GM19193 (cell line): ENCODE results near the gene PPP2R3B.

Source experiments
- POLR2A ChIP-seq: IDR thresholded peaks from 4 replicates; pipeline ENCODE4 v1.6.1; 2011; ENCODE audit not compliant: insufficient read depth, insufficient read length; ENCODE audit errors: extremely low read depth

PPP2R3B gene

DNA sequence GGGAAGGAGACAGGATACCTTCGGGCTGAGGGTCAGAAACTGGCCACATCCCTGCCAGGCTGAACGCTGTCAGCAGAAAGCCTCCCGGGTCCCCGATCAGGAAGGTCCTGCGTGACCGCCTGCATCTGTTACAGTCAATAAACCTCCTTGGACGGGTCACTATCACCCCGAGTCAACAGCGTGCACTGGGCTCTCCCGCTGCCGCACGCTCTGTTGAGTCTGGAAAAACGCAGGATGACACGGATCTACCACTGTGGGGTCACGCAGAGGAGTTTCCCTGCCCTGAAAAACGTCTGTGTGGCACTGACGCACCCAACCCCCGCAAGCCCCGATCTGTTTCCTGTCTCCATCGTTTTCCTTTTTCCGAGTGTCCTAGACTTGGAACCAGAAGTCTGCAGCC is 12.1 kb downstream of the PPP2R3B start:
- TF ChIP-seq POLR2A: no peak

GRCh38 chrX:373641-374471 is 12.9 kb downstream of the PPP2R3B start:
- no peak for TF ChIP-seq POLR2A

DNA sequence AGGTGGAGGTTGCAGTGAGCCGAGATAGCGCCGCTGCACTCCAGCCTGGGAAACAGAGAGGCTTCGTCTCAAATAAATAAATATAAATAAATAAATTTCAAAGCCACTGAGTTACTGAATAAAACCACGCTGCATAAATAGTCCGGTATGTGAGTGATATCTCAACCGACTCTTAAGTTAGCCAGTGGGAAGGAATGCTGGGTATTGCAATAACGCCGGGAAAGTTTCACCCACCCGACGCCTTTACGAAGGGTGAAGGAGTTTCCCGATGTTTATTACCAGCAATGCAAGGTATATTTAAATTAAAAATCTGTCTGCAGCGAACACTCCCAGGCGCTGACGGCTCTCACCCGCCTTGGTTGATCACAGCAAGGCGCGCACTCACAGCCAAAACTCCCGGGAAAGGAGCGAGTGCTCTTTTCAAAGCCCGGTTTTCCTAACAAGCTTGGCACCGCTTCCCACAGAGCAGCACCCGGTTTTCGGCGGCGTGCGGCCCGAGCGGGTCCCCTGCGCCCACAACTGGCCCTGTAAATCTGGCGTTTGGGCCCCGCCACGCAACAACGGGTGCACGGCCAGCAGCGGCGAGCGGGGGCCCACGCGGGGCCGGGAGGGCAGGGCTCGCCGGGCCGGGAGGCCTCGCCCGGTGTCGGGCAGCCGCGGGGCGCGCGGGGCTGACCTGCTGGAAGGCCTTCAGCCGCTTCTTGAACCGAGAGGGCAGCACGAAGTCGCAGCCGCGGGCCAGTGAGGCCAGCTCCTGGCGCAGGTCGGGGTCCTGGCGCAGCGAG is 13.7 kb downstream of the PPP2R3B start:
- TF ChIP-seq POLR2A: no peak

- no peak for TF ChIP-seq POLR2A
These were observed 14.8 kb downstream of the PPP2R3B start for GRCh38 chrX:371907-372306.

DNA sequence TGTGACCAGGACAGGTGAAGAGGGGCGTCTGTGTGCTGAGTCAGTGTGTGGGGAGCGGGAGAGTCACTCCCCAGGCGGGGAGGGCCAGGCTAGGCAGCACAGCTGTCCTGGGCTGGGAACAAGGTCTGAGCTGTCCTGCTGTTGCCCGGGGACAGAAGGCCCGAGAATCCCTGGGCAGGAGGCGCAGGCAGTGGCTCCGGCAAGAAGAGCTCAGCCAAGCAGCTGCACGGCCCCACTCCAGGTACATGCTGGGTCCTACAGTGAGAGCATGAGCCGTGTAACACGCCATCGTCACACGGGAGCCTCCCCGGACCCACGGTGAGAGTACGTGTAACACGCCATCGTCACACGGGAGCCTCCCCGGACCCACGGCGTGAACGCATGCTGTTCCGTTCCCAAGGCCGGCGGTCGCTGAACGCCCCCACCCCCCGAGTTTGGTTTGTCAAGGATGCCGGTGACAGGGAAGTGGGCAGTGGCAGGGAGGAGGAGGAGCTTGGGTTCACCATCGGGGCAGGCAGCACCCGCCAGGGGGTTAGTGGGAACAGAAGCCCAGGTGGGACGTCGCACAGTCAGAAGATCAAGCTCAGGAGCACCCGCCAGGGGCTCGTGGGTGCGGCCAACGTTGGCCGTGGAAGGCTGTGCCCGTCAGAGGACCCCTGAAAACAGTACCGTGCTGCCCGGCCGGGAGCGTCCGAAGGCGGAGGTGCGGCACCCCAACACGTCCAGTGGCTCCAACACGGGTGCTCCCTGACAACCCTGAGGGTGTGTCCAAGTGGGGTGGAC is 15.6 kb downstream of the PPP2R3B start:
- no peak for TF ChIP-seq POLR2A

GRCh38 chrX:370244-370962 is 16.3 kb downstream of the PPP2R3B start:
- no peak for TF ChIP-seq POLR2A

DNA sequence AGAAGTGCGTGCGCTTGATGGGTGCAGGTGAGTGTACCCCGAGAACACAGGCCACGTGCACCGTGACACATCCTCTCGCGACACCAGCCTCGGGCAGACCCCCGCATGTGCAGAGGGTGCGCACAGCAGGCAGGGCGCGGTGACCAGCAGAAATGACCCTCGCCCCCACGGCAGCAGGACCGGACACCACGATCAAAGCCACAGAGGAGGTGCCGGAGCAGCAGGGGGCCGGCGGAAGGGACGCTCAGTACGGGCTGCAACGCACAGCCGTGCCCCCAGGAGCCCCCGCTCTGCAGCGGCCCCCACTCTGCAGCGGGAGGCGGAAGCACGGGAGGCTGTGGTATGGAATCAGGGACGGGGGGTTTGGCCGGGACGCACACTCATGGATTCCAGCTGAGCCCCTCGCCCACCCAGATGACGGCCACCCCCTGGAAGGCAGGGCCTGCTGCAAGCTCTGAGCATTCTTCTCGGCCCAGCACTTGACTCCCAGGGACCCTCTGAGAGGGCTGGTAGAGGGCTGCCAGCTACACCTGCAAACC is 17.1 kb downstream of the PPP2R3B start:
- no peak for TF ChIP-seq POLR2A

GRCh38 chrX:368811-369562 is 17.7 kb downstream of the PPP2R3B start:
- TF ChIP-seq POLR2A: no peak

GRCh38 chrX:367866-368265 is 18.8 kb downstream of the PPP2R3B start:
- no peak for TF ChIP-seq POLR2A

DNA sequence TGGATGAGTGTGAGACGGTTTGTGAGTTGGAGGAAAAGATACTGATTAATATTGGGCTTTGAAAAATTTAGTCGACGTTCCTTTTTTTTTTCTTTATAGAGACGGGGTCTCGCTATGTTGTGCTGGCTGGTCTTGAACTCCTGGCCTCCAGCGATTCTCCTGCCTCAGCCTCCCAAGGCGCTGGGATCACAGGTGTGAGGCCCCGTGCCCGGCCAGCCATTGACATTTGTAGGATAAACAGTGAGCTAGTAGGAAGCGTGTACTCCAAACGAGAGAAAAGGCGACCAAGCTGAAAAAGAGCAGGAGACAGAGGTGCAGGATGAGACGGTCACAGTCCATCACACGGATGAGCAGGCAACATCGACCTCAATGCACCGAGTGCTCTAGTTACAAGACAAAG is 19.4 kb downstream of the PPP2R3B start:
- no peak for TF ChIP-seq POLR2A

DNA sequence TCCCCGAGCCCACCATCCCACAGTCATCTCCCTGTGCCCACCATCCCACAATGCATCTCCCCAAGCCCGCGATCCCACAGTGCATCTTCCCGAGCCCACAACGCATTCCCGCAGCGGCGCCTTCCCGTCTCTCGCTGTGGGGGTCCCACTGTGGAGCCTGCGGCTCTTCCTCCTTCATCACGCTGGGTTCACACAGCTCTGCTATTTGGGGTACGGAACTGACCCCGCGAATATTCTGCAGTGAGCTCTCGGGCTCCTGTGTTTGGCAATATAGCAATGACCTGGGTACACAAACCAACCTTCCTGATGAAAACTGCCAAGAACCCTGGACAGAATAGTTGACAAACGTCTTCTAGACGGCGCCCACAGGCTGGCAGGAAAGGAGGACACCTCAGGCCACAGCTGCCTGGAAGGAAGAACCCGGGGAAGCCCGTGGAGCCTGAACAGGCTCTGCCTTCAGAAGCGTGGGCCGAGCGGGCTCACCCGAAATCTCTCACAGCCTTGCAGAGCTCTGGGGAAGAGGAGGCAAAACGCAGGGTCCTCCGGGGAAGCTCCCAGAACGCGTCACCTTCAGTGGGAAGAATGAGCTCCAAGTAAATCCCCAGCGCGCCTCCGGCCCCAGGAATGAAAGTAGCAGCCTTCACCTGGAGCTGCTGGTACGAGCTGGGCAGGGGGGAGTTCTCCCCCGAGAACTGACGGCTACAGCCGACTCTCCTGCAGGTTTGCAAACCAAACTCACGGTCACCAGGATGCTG is 22.9 kb downstream of the PPP2R3B start:
- no peak for TF ChIP-seq POLR2A

GRCh38 chrX:362937-363620 is 23.6 kb downstream of the PPP2R3B start:
- TF ChIP-seq POLR2A: no peak

- no peak for TF ChIP-seq POLR2A
These were observed 24.4 kb downstream of the PPP2R3B start for GRCh38 chrX:362351-362750.
